Embryonic facial prominence (tissue), 1 donor: ENCODE data around the gene HTR6.

Experiments used
- DNase-seq: peaks from one replicate; pipeline ENCODE4 v3.0.0-alpha.2; 2016; ENCODE audit errors: extremely low spot score

Gene HTR6

GRCh38 chr1:19688041-19688842, 23.6 kb downstream of the HTR6 start:
- no peak for DNase-seq

GRCh38 chr1:19689085-19689757, 24.5 kb downstream of the HTR6 start:
- no peak for DNase-seq

GRCh38 chr1:19689856-19690255, 25.2 kb downstream of the HTR6 start:
- DNase-seq, result no peak

GRCh38 chr1:19690342-19690741, 25.7 kb downstream of the HTR6 start:
- no peak for DNase-seq

GRCh38 chr1:19694298-19694697, 29.6 kb downstream of the HTR6 start:
- no peak for DNase-seq

- DNase-seq, result no peak
Observed at GRCh38 chr1:19695772-19696171, 31.1 kb downstream of the HTR6 start.

- no peak for DNase-seq
Observed at GRCh38 chr1:19696820-19697219, 32.1 kb downstream of the HTR6 start.

- no peak for DNase-seq
Observed at GRCh38 chr1:19698181-19698580, 33.5 kb downstream of the HTR6 start.

- DNase-seq, result no peak
Observed at GRCh38 chr1:19700079-19700777, 35.6 kb downstream of the HTR6 start.

- DNase-seq, result no peak
Observed at GRCh38 chr1:19703280-19703679, 38.6 kb downstream of the HTR6 start.

GRCh38 chr1:19704247-19705113, 39.8 kb downstream of the HTR6 start:
- no peak for DNase-seq

- DNase-seq, result no peak
Observed at GRCh38 chr1:19705464-19705863, 40.8 kb downstream of the HTR6 start.

GRCh38 chr1:19706136-19706535, 41.5 kb downstream of the HTR6 start:
- DNase-seq, result no peak

- no peak for DNase-seq
Observed at GRCh38 chr1:19708567-19709110, 44.0 kb downstream of the HTR6 start.

GRCh38 chr1:19709260-19709793, 44.7 kb downstream of the HTR6 start:
- no peak for DNase-seq

GRCh38 chr1:19710825-19711611, 46.3 kb downstream of the HTR6 start:
- DNase-seq, result no peak

- no peak for DNase-seq
Observed at GRCh38 chr1:19712928-19713327, 48.3 kb downstream of the HTR6 start.

- DNase-seq, result peak; percentile 29
Observed at GRCh38 chr1:19715334-19716203, 50.9 kb downstream of the HTR6 start.

GRCh38 chr1:19717467-19717866, 52.8 kb downstream of the HTR6 start:
- no peak for DNase-seq
